Cardiac atrium fibroblast (primary cell): ENCODE data around the gene RPL32. TPM values are rescaled to one million over a fixed set of nuclear protein-coding genes. Genes with fewer than 3 reads are reported as not detected.

ENCODE experiments used
- total RNA-seq: library from RNA; depleted of rRNA; stranded (reverse); fragments of >200 nt; gene quantifications from 2 replicates; pipeline ENCODE4 v1.2.3, GENCODE V29; 2015

The RPL32 gene
- total RNA-seq, result 675 and 1,004 TPM in 2 replicates

GRCh38 chr3:12841149-12841969, at the start of gene RPL32:
RPL32 (minus strand) TSS chr3:12841565; CDS start chr3:12840237, 1,328 bp downstream.

GRCh38 chr3:12796171-12797123, 44.9 kb downstream of the RPL32 start, which contains the start of gene CAND2:
CAND2 (plus strand) TSS chr3:12796680; CDS start chr3:12796721, 41 bp downstream.

Other genes starting within 250 kb of the RPL32 start
- gene RAF1, start 177.4 kb downstream of the RPL32 start, total RNA-seq, result 59.8 and 74.4 TPM in 2 replicates
- not detected in 2 replicates for gene TMEM40, start 82.3 kb downstream of the RPL32 start, total RNA-seq
- under 0.01 and 0.49 TPM in 2 replicates for gene CAND2, start 44.9 kb downstream of the RPL32 start, total RNA-seq
- gene IQSEC1, start 231.9 kb upstream of the RPL32 start, total RNA-seq, result 11.2 and 14.3 TPM in 2 replicates